OCI-LY7 (cell line): ENCODE data around the gene LONP2.

Source experiments
- CTCF ChIP-seq: fragments of 200-600 bp; sonication (generic); conservative IDR thresholded peaks from 2 replicates; pipeline ENCODE4 v1.5.1; 2014; ENCODE audit warnings: mild to moderate bottlenecking, antibody characterized with exemption, low read length, moderate library complexity, mixed read lengths
- EZH2phosphoT487 ChIP-seq: fragments of 200-600 bp; sonication (generic); IDR thresholded peaks from 2 replicates; pipeline ENCODE4 v1.6.1; 2018; ENCODE audit warnings: low read depth, borderline replicate concordance, mild to moderate bottlenecking, mixed run types, antibody characterized with exemption, low read length, moderate library complexity, mixed read lengths

- TF ChIP-seq CTCF (no peak), EZH2phosphoT487 (no peak)
These were observed 130.2 kb downstream of the LONP2 start for GRCh38 chr16:48374255-48374654.
